ENCODE data around the gene C3AR1.

GRCh38 chr12:8082808-8083100, 16.6 kb upstream of the C3AR1 start:
- TF ChIP-seq CTCF (IDR thresholded peaks at IDR 0.05; ENCODE audit: extremely low read depth in 1 of 2, insufficient read depth in 1 of 2, low read depth in 1 of 2, low read length in 2 of 2) (no peak), EZH2 (IDR thresholded peaks at IDR 0.05; ENCODE audit: borderline replicate concordance, low read depth, low read length, severe bottlenecking) (no peak), POLR2AphosphoS5 (IDR thresholded peaks at IDR 0.05; ENCODE audit: insufficient read depth, low read depth, low read length) (no peak), POLR2A (IDR thresholded peaks at IDR 0.05; ENCODE audit: low read depth, low read length) (no peak), JUN (IDR thresholded peaks at IDR 0.05; ENCODE audit: borderline replicate concordance, insufficient read depth, insufficient read length, low read depth) (no peak), FOS (IDR thresholded peaks at IDR 0.05; ENCODE audit: borderline replicate concordance, insufficient read depth, low read length) (no peak), MYC (IDR thresholded peaks at IDR 0.05; ENCODE audit: low read depth, low read length) (no peak), GATA2 (IDR thresholded peaks at IDR 0.05; ENCODE audit: insufficient read depth, insufficient read length, low read depth, low read length) (no peak)
- TF ChIP-seq, protein P1, sequence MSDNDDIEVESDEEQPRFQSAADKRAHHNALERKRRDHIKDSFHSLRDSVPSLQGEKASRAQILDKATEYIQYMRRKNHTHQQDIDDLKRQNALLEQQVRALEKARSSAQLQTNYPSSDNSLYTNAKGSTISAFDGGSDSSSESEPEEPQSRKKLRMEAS (IDR thresholded peaks at IDR 0.05; ENCODE audit: insufficient read depth, insufficient read length), result no peak

All from endothelial cell of umbilical vein (primary cell).